CD14-positive monocyte (primary cell): ENCODE data around the gene TRMU. TPM values are rescaled to one million over a fixed set of nuclear protein-coding genes. Genes with fewer than 3 reads are reported as not detected.

Experiments used
- DNase-seq, 3 donors: peaks; one replicate each; pipeline ENCODE4 v3.0.0-alpha.2; 2011 to 2022
- H2AFZ ChIP-seq: 2 replicates; pipeline ENCODE4 v1.6.0; 2012; ENCODE audit warnings: mild to moderate bottlenecking, low read depth, low read length, inconsistent platforms; ENCODE audit not compliant: insufficient read depth, poor library complexity, severe bottlenecking
- H3K27ac ChIP-seq, 2 donors: 1 replicate in 1 of 2; 2 replicates in 1 of 2; pipeline ENCODE4 v1.5.1; 2012 to 2013; ENCODE audit warnings: low read length in 2 of 2, control low read depth in 1 of 2, inconsistent platforms in 1 of 2, low read depth in 1 of 2, mild to moderate bottlenecking in 1 of 2
- H3K27me3 ChIP-seq, 2 donors: one replicate each; pipeline versions ENCODE4 v1.6.0 to v1.6.1; 2011 to 2013; ENCODE audit warnings: low read length in 2 of 2; ENCODE audit not compliant: control insufficient read depth in 2 of 2, insufficient read depth in 2 of 2
- H3K36me3 ChIP-seq, 2 donors: replicated peaks in 1 of 2; 1 replicate in 1 of 2; 2 replicates in 1 of 2; pipeline versions ENCODE4 v1.5.1 to v1.6.1; 2012 to 2013; ENCODE audit warnings: low read length in 2 of 2, control low read depth in 1 of 2, inconsistent platforms in 1 of 2, mild to moderate bottlenecking in 1 of 2; ENCODE audit not compliant: insufficient read depth in 2 of 2, control insufficient read depth in 1 of 2
- H3K4me1 ChIP-seq, 2 donors: 1 replicate in 1 of 2; 2 replicates in 1 of 2; pipeline versions ENCODE4 v1.5.1 to v1.6.1; 2012 to 2013; ENCODE audit warnings: low read length in 2 of 2, control low read depth in 1 of 2, inconsistent platforms in 1 of 2, mild to moderate bottlenecking in 1 of 2, moderate library complexity in 1 of 2; ENCODE audit not compliant: insufficient read depth in 2 of 2, control insufficient read depth in 1 of 2
- H3K4me2 ChIP-seq: replicated peaks from 2 replicates; pipeline ENCODE3; 2012; ENCODE audit warnings: low read length, moderate library complexity, mild to moderate bottlenecking; ENCODE audit not compliant: poor library complexity, severe bottlenecking; ENCODE audit errors: extremely low read depth
- H3K4me3 ChIP-seq, 3 experiments: fragments of 200-600 bp in 1 of 3; sonication (generic) in 1 of 3; replicated peaks in 1 of 3; 1 replicate in 2 of 3; 2 replicates in 1 of 3; pipeline ENCODE4 v1.5.1; 2011 to 2013; ENCODE audit warnings: low read length in 3 of 3, mild to moderate bottlenecking in 3 of 3, control low read depth in 2 of 3, low read depth in 2 of 3, inconsistent platforms in 1 of 3, moderate library complexity in 1 of 3
- H3K79me2 ChIP-seq: 2 replicates; pipeline ENCODE4 v1.6.0; 2012; ENCODE audit warnings: mild to moderate bottlenecking, control low read depth, inconsistent platforms, low read length, moderate library complexity; ENCODE audit not compliant: insufficient read depth
- H3K9ac ChIP-seq: 2 replicates; pipeline ENCODE4 v1.6.0; 2017; ENCODE audit warnings: low read length, mild to moderate bottlenecking; ENCODE audit not compliant: insufficient read depth, poor library complexity, severe bottlenecking
- H3K9me3 ChIP-seq, 2 donors: replicated peaks in 1 of 2; 1 replicate in 1 of 2; 2 replicates in 1 of 2; pipeline versions ENCODE4 v1.5.1 to v1.6.1; 2012 to 2013; ENCODE audit warnings: low read length in 2 of 2, control low read depth in 1 of 2; ENCODE audit not compliant: control insufficient read depth in 1 of 2, insufficient read depth in 1 of 2
- H4K20me1 ChIP-seq: 2 replicates; pipeline ENCODE4 v1.6.0; 2012; ENCODE audit warnings: mild to moderate bottlenecking, low read length, control low read depth, moderate library complexity; ENCODE audit not compliant: insufficient read depth
- H3K27ac Mint-ChIP-seq, 7 donors: one replicate each; pipeline ENCODE4 v1.8.0; 2020; ENCODE audit warnings: mild to moderate bottlenecking in 7 of 7, mixed read lengths in 7 of 7, moderate library complexity in 6 of 7, inconsistent platforms in 2 of 7
- H3K27me3 Mint-ChIP-seq, 3 donors: one replicate each; pipeline ENCODE4 v1.8.0; 2021 to 2022; ENCODE audit warnings: low read depth in 3 of 3, mild to moderate bottlenecking in 3 of 3, mixed read lengths in 3 of 3, moderate library complexity in 3 of 3, inconsistent platforms in 1 of 3
- H3K36me3 Mint-ChIP-seq, 2 donors: one replicate each; pipeline ENCODE4 v1.8.0; 2020; ENCODE audit warnings: mixed read lengths in 2 of 2, inconsistent platforms in 1 of 2, mild to moderate bottlenecking in 1 of 2
- H3K4me1 Mint-ChIP-seq: one replicate; pipeline ENCODE4 v1.8.0; 2020; ENCODE audit warnings: mild to moderate bottlenecking, mixed read lengths
- H3K4me3 Mint-ChIP-seq, 2 donors: one replicate each; pipeline ENCODE4 v1.8.0; 2020; ENCODE audit warnings: mild to moderate bottlenecking in 2 of 2, mixed read lengths in 2 of 2, moderate library complexity in 1 of 2
- H3K9me3 Mint-ChIP-seq, 7 donors: one replicate each; pipeline ENCODE4 v1.8.0; 2020 to 2022; ENCODE audit warnings: mixed read lengths in 7 of 7, mild to moderate bottlenecking in 6 of 7, moderate library complexity in 6 of 7, inconsistent platforms in 2 of 7
- WGBS: methylation state at CpG from one replicate; pipeline ENCODE4 v1.1.5; 2013; ENCODE audit warnings: missing lambda C conversion rate; ENCODE audit not compliant: insufficient coverage; 5-methylcytosine and 5-hydroxymethylcytosine counted together
- intact Hi-C, 2 donors: fragments of 100-400 bp; cut with micrococcal nuclease; formaldehyde crosslinking; loops; one replicate each; pipeline versions ENCODE4 v1.15.0 to v1.15.1; 2023
- polyA plus RNA-seq, 3 donors: library from polyadenylated mRNA; depleted of rRNA in 1 of 3; unstranded in 2 of 3; stranded (reverse) in 1 of 3; fragments of 300-500 nt in 2 of 3; fragments of >200 nt in 1 of 3; fragmentation: Illumina TruSeq in 2 of 3; gene quantifications; 1 replicate in 2 of 3; 2 replicates in 1 of 3; pipeline ENCODE4 v1.2.3, GENCODE V29; 2012 to 2021
- TF ChIP-seq, protein P1 (sequence below): fragments of 200-600 bp; IDR thresholded peaks from one replicate; pipeline ENCODE4 v1.8.0; 2022; ENCODE audit warnings: antibody characterized with exemption, mild to moderate bottlenecking

TRMU gene
- polyA plus RNA-seq, 3 donors = 4.7 to 32.9 (median 5.6) TPM

DNA sequence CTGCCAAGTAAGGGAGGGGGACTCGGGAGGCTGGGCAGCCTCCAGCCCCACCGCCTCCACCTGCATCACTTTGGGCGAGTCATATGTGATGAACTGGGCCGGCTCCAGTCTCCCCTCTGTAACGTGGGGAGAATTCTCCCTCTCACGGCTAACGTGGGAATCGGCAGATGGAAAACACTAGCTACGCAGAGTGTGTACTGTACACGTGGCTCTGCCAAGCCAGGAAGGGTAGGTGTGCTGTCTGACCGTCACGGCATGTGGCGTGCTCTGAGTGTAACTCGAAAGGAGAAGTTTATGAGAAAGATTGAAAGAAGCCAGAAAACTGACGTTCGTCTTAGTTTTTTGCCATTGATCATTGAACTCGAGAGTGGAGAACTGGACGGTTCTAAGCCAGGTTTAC lies 13.7 kb downstream of the TRMU start:
- Mint-ChIP-seq H3K4me3 (no peak overlapping the region), H3K4me1 (no peaks in the 10 kb centered on the region), H3K27me3 (no peaks in the 10 kb centered on the region), H3K36me3 (peaks cover 92 to 100% of the 10 kb centered on the region in 2 donors), H3K27ac (peak overlapping the region in 1 of 7 donors; percentile 65), H3K9me3 (no peaks in the 10 kb centered on the region)
- Histone ChIP-seq H3K36me3 (peaks cover 97 to 99% of the 10 kb centered on the region in 2 donors), H3K9ac (no peak overlapping the region), H3K79me2 (no peaks in the 10 kb centered on the region), H2AFZ (no peak overlapping the region), H3K4me3 (no peak overlapping the region), H3K4me2 (no peak overlapping the region), H3K4me1 (no peaks in the 10 kb centered on the region), H4K20me1 (peaks cover 18% of the 10 kb centered on the region), H3K27me3 (no peaks in the 10 kb centered on the region), H3K27ac (no peak overlapping the region), H3K9me3 (no peaks in the 10 kb centered on the region)
- 91% methylated on average over 17 of the region's 18 CpGs for WGBS
- intact Hi-C loops = no loop called here
- DNase-seq = no peak
- TF ChIP-seq, protein P1, sequence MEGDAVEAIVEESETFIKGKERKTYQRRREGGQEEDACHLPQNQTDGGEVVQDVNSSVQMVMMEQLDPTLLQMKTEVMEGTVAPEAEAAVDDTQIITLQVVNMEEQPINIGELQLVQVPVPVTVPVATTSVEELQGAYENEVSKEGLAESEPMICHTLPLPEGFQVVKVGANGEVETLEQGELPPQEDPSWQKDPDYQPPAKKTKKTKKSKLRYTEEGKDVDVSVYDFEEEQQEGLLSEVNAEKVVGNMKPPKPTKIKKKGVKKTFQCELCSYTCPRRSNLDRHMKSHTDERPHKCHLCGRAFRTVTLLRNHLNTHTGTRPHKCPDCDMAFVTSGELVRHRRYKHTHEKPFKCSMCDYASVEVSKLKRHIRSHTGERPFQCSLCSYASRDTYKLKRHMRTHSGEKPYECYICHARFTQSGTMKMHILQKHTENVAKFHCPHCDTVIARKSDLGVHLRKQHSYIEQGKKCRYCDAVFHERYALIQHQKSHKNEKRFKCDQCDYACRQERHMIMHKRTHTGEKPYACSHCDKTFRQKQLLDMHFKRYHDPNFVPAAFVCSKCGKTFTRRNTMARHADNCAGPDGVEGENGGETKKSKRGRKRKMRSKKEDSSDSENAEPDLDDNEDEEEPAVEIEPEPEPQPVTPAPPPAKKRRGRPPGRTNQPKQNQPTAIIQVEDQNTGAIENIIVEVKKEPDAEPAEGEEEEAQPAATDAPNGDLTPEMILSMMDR = no peak

DNA sequence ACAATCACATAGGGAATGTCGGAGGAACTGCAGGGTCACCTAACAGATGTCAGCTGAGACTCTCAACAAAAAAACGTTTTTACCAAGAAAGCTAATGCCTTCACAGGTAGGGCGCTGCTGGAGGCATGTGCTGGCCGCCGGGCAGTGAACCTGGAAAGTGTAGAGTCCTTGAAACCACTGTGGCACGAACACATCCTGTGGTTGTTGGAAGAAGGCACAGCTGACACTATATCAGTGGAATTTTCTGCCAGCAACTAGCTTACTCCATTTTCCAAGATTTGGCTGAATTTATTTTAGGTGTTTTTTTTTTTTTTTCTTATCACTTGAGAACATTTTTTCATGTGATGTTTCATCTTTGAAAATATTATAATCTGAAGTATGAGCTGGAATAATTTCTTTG lies 14.2 kb downstream of the TRMU start:
- Histone ChIP-seq H3K36me3 (peaks cover 95 to 99% of the 10 kb centered on the region in 2 donors), H4K20me1 (peaks cover 17% of the 10 kb centered on the region), H3K9ac (no peak overlapping the region), H3K4me1 (no peaks in the 10 kb centered on the region), H3K4me3 (no peak overlapping the region), H3K4me2 (no peak overlapping the region), H3K27ac (no peak overlapping the region), H3K27me3 (no peaks in the 10 kb centered on the region), H3K79me2 (no peaks in the 10 kb centered on the region), H3K9me3 (no peaks in the 10 kb centered on the region), H2AFZ (no peak overlapping the region)
- TF ChIP-seq, protein P1 = no peak
- H3K9me3 Mint-ChIP-seq = no peaks in the 10 kb centered on the region
- no peaks in the 10 kb centered on the region for H3K4me1 Mint-ChIP-seq
- H3K36me3 Mint-ChIP-seq = peaks cover 92 to 100% of the 10 kb centered on the region in 2 donors
- no peak overlapping the region for H3K27ac Mint-ChIP-seq
- no peak overlapping the region for H3K4me3 Mint-ChIP-seq
- H3K27me3 Mint-ChIP-seq = no peaks in the 10 kb centered on the region
- DNase-seq = no peak
- intact Hi-C loops = no loop called here
- WGBS = 100% methylated on average over 2 of the region's 6 CpGs
